Fibroblast of lung (primary cell): Measurements from ENCODE around the gene ITGA8. TPM values are rescaled to one million over a fixed set of nuclear protein-coding genes. Genes with fewer than 3 reads are reported as not detected.

Experiments
- DNase-seq, 2 donors: peaks; one replicate each; pipeline versions ENCODE4 v3.0.0 to v3.0.0-alpha.2; 2010; ENCODE audit warnings: low read depth in 2 of 2
- H2AFZ ChIP-seq: 2 replicates; pipeline ENCODE4 v1.5.1; 2012; ENCODE audit warnings: low read length, control low read depth, inconsistent platforms
- H3K27ac ChIP-seq: 2 replicates; pipeline ENCODE4 v1.5.1; 2011; ENCODE audit warnings: low read length, control low read depth; ENCODE audit not compliant: insufficient read depth
- H3K27me3 ChIP-seq: 2 replicates; pipeline ENCODE4 v1.5.1; 2011; ENCODE audit warnings: mild to moderate bottlenecking, low read length; ENCODE audit not compliant: control insufficient read depth, insufficient read depth
- H3K36me3 ChIP-seq: 2 replicates; pipeline ENCODE4 v1.5.1; 2011; ENCODE audit warnings: low read length; ENCODE audit not compliant: control insufficient read depth, insufficient read depth
- H3K4me1 ChIP-seq: 2 replicates; pipeline ENCODE4 v1.5.1; 2011; ENCODE audit warnings: low read length; ENCODE audit not compliant: control insufficient read depth, insufficient read depth; ENCODE audit errors: extremely low read depth
- H3K4me2 ChIP-seq: 2 replicates; pipeline ENCODE4 v1.5.1; 2011; ENCODE audit warnings: low read length, control low read depth; ENCODE audit not compliant: insufficient read depth; ENCODE audit errors: extremely low read depth
- H3K4me3 ChIP-seq, 4 experiments: fragments of 200-600 bp in 1 of 4; sonication (generic) in 1 of 4; replicated peaks in 1 of 4; 2 replicates each; pipeline ENCODE4 v1.5.1; 2011 to 2016; ENCODE audit warnings: low read length in 4 of 4, low read depth in 3 of 4, mild to moderate bottlenecking in 3 of 4, control low read depth in 2 of 4, inconsistent platforms in 1 of 4, mixed read lengths in 1 of 4; ENCODE audit not compliant: insufficient read depth in 1 of 4; ENCODE audit errors: control extremely low read depth in 1 of 4
- H3K79me2 ChIP-seq: 2 replicates; pipeline ENCODE4 v1.5.1; 2012; ENCODE audit warnings: mild to moderate bottlenecking, low read length, inconsistent platforms; ENCODE audit not compliant: control insufficient read depth, insufficient read depth
- H3K9ac ChIP-seq: 2 replicates; pipeline ENCODE4 v1.5.1; 2011; ENCODE audit warnings: mild to moderate bottlenecking, low read length, control low read depth; ENCODE audit not compliant: insufficient read depth
- H3K9me3 ChIP-seq: 2 replicates; pipeline ENCODE4 v1.5.1; 2012; ENCODE audit warnings: low read depth, low read length; ENCODE audit not compliant: control insufficient read depth, insufficient read depth
- H4K20me1 ChIP-seq: 2 replicates; pipeline ENCODE4 v1.5.1; 2011; ENCODE audit warnings: low read length; ENCODE audit not compliant: control insufficient read depth, insufficient read depth; ENCODE audit errors: extremely low read depth
- EZH2 ChIP-seq: IDR thresholded peaks from 2 replicates; pipeline ENCODE4 v1.5.1; 2012; ENCODE audit warnings: low read length, control low read depth, mild to moderate bottlenecking; ENCODE audit errors: missing control alignments
- polyA plus RNA-seq, 2 donors: library from polyadenylated mRNA; depleted of rRNA in 1 of 2; stranded (reverse) in 1 of 2; unstranded in 1 of 2; fragments of >200 nt; gene quantifications; 2 replicates each; pipeline ENCODE4 v1.2.1, GENCODE V29; 2011 to 2012; ENCODE audit warnings: missing spikeins in 1 of 2
- total RNA-seq: library from RNA; depleted of rRNA; stranded (reverse); fragments of >200 nt; gene quantifications from 2 replicates; pipeline ENCODE4 v1.2.1, GENCODE V29; 2014
- TF ChIP-seq, protein P1 (sequence below), 2 donors: IDR thresholded peaks in 1 of 2; conservative IDR thresholded peaks in 1 of 2; 1 replicate in 1 of 2; 2 replicates in 1 of 2; pipeline ENCODE4 v1.5.1; 2011 to 2012; ENCODE audit warnings: low read length in 2 of 2, control low read depth in 1 of 2, inconsistent platforms in 1 of 2, low read depth in 1 of 2, mild to moderate bottlenecking in 1 of 2

ITGA8 gene
- total and polyA plus RNA-seq, 2 donors (not counting 1 experiment from before 2014, with no cell fraction given): 0.62 to 0.99 TPM

DNA sequence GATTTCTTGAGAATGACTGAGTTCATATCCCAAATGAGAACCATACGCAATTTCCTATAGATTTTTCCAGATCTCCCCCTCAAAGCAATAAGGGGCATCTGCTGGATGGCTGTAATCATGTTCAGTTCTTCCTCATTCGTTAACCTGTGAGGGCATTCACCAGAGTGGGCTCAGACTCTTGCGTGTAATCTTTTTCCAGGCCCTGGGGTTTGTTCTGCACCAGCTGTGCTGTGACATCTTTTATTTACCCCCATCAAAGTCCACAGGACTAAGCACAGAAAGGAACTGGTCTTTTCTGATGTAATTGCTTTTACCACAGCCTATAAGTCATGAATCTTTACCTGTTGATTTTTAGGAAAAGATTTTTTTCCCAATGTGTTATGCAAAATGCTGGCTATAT is 27.9 kb upstream of the ITGA8 start:
- Histone ChIP-seq H2AFZ (no peak overlapping the region), H3K36me3 (no peaks in the 10 kb centered on the region), H3K4me1 (no peaks in the 10 kb centered on the region), H3K9me3 (no peaks in the 10 kb centered on the region), H3K4me3 (no peak overlapping the region), H3K9ac (no peak overlapping the region), H3K79me2 (no peaks in the 10 kb centered on the region), H3K27me3 (no peaks in the 10 kb centered on the region), H4K20me1 (no peaks in the 10 kb centered on the region), H3K4me2 (no peak overlapping the region), H3K27ac (no peak overlapping the region)
- TF ChIP-seq EZH2: no peak
- TF ChIP-seq, protein P1, sequence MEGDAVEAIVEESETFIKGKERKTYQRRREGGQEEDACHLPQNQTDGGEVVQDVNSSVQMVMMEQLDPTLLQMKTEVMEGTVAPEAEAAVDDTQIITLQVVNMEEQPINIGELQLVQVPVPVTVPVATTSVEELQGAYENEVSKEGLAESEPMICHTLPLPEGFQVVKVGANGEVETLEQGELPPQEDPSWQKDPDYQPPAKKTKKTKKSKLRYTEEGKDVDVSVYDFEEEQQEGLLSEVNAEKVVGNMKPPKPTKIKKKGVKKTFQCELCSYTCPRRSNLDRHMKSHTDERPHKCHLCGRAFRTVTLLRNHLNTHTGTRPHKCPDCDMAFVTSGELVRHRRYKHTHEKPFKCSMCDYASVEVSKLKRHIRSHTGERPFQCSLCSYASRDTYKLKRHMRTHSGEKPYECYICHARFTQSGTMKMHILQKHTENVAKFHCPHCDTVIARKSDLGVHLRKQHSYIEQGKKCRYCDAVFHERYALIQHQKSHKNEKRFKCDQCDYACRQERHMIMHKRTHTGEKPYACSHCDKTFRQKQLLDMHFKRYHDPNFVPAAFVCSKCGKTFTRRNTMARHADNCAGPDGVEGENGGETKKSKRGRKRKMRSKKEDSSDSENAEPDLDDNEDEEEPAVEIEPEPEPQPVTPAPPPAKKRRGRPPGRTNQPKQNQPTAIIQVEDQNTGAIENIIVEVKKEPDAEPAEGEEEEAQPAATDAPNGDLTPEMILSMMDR (conservative IDR thresholded peaks at IDR 0.05 in 1 of 2, IDR thresholded peaks at IDR 0.05 in 1 of 2; ENCODE audit: low read depth in 1 of 2, low read length in 2 of 2): no peak
- no peak for DNase-seq

DNA sequence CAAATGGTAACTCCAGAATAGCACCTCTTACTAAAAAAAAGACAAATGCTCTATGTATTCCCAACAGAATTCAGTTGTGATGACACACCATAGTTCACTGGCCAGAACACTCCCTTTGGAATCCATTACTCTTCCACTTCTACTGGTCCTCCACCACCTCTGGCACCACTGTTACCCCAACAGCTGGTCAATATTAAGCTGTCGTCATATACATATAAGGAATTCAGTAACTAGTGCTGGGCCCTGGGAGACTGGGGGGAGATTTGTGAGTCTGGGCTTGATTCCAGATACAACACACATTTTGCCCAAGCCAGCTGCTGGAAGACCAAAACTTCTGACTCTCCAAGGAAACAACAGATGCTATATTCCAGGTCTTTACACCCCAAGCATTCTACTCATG is 26.0 kb upstream of the ITGA8 start:
- H3K4me3 ChIP-seq: no peak overlapping the region
- H3K4me1 ChIP-seq: no peaks in the 10 kb centered on the region
- TF ChIP-seq EZH2: no peak
- TF ChIP-seq, protein P1 (conservative IDR thresholded peaks at IDR 0.05 in 1 of 2, IDR thresholded peaks at IDR 0.05 in 1 of 2; ENCODE audit: low read depth in 1 of 2, low read length in 2 of 2): no peak
- no peaks in the 10 kb centered on the region for H3K36me3 ChIP-seq
- no peak overlapping the region for H2AFZ ChIP-seq
- DNase-seq: peak; percentile 45 to 93
- H3K9me3 ChIP-seq: no peaks in the 10 kb centered on the region
- H3K27ac ChIP-seq: no peak overlapping the region
- no peaks in the 10 kb centered on the region for H3K79me2 ChIP-seq
- H4K20me1 ChIP-seq: no peaks in the 10 kb centered on the region
- H3K9ac ChIP-seq: no peak overlapping the region
- H3K4me2 ChIP-seq: no peak overlapping the region
- H3K27me3 ChIP-seq: no peaks in the 10 kb centered on the region

DNA sequence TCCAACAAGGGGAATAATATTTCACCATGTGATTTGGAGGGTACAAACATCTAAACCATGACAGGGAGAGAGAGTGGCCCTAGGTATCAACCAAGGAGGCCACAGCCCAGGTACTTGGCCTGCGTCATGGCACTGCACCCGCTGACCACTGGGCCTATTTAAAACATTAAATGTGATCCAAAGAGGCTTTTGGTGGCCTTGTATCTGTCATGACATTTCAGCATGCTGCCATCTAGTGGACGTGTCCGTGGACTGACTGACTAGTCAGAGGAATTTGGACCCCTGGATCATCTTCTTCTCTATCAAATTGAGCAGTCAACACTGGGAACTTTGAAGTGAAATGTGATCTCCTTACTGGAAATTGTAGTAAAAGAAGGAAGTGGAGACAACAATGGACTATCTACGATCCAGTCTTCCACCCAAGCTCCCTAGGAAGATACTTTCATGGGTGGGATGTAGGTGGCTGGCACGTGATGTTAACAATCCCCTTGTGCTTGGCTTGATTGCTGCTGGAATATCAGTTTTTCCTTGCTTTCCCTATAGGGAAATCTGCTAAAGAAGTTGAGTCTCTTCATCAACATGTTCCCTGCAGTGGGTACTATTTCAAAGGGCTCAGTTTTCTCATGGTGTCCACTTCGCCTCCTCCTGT is 24.6 kb upstream of the ITGA8 start:
- H3K27ac ChIP-seq: no peak overlapping the region
- no peaks in the 10 kb centered on the region for H3K9me3 ChIP-seq
- H3K36me3 ChIP-seq: no peaks in the 10 kb centered on the region
- no peak overlapping the region for H3K9ac ChIP-seq
- H3K27me3 ChIP-seq: no peaks in the 10 kb centered on the region
- no peaks in the 10 kb centered on the region for H3K4me1 ChIP-seq
- no peak overlapping the region for H3K4me3 ChIP-seq
- no peaks in the 10 kb centered on the region for H3K79me2 ChIP-seq
- no peak overlapping the region for H3K4me2 ChIP-seq
- no peaks in the 10 kb centered on the region for H4K20me1 ChIP-seq
- no peak for TF ChIP-seq EZH2
- TF ChIP-seq, protein P1 (conservative IDR thresholded peaks at IDR 0.05 in 1 of 2, IDR thresholded peaks at IDR 0.05 in 1 of 2; ENCODE audit: low read depth in 1 of 2, low read length in 2 of 2): peak; percentile 33 to 54
- H2AFZ ChIP-seq: no peak overlapping the region
- peak; percentile 30 to 67 for DNase-seq
